NK-92 treated with Interleukin-12 subunit alpha and Interleukin-12 subunit beta, amount 100 ng/mL, for 24 hours (cell line): Measurements from ENCODE around the gene CCDC88C.

Experiments
- DNase-seq: peaks from one replicate; lab custom pipeline; 2025; lab: John Stamatoyannopoulos, UW

CCDC88C gene

GRCh38 chr14:91380610-91381371 lies 36.8 kb downstream of the CCDC88C start:
- no peak for DNase-seq

DNA sequence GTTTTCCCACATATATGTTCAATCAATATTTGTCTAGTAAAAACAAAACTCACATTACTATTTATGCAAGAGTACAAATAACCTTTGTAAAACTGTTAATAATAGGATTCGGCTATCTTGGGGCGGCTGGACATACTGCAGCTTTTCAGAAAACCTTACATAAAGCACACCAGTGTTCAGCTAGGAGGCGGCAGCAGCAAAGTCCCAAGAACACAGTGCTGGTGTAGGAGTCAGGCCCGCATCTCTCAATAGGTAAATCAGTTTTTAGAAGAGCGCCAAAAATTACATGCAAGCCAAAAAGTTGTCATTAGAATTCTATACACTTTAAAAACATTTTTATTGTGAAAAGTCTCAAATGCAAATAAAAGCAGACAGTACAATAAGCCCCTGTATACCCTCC lies 37.5 kb downstream of the CCDC88C start:
- DNase-seq = no peak

DNA sequence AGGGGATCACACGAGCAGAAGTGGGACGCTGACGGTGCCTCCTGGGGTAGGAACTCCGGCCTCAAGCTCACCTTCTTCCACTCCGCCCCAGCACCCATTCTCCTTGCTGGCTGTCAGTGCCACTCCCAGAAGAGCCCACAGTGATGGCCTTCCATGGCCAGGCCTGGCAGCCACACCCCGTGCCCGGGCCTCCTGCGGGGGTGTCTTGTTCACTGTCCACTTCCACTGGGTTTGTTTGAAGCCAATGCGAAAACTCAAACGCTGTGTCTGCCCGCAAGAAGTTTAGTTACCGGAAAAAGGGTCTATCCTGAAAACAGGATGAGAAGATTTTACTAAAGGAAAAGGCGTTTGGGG lies 38.1 kb downstream of the CCDC88C start:
- DNase-seq = no peak

GRCh38 chr14:91378930-91379578 lies 38.6 kb downstream of the CCDC88C start:
- no peak for DNase-seq

GRCh38 chr14:91377700-91378652 lies 39.6 kb downstream of the CCDC88C start:
- peak; percentile 42 for DNase-seq

DNA sequence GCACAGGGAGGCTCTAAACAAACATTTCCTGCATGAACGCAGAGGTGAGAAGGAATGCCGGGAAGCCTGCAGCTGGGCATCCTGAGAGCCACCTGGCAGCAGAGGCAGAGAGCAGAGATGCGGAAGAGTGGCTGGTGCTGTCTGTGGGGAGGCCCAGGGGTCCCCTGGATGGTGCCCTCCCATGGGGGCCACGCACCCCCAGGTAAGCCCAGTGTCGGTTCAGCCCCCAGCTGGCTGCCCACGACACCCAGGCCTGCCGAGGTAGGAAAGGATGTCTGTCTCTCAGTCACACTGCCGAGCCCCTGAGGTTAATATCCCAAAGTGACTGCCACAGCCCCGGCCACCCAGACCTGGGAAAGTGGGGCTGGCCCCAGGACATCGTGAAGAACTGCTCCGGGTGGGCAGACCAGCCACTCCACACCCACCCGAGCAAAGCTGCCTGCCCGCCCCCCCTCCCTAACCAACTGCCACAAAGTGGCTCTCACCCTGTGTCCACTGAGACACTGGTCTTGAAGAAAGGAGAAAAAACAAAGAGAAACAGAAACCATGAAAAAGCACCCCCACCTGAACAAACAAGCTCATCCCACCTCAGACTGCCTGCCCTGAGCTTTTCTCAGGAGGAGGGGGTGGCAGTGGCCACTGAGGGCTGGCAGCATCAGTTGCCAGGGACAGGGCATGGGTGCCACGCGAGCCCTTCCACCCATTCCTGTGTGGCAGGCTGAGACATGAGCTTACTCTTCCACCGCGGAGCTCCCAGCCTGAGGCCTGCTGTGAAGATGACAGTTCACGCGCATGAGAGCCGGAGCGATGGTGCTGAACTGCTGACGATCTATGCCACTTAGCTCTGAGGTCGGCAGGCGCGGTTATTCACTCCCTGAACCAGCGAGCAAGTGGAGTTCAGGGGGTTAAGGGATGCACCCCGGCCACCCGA lies 40.8 kb downstream of the CCDC88C start:
- DNase-seq = no peak

- no peak for DNase-seq
These were observed 41.7 kb downstream of the CCDC88C start for GRCh38 chr14:91375720-91376452.

DNA sequence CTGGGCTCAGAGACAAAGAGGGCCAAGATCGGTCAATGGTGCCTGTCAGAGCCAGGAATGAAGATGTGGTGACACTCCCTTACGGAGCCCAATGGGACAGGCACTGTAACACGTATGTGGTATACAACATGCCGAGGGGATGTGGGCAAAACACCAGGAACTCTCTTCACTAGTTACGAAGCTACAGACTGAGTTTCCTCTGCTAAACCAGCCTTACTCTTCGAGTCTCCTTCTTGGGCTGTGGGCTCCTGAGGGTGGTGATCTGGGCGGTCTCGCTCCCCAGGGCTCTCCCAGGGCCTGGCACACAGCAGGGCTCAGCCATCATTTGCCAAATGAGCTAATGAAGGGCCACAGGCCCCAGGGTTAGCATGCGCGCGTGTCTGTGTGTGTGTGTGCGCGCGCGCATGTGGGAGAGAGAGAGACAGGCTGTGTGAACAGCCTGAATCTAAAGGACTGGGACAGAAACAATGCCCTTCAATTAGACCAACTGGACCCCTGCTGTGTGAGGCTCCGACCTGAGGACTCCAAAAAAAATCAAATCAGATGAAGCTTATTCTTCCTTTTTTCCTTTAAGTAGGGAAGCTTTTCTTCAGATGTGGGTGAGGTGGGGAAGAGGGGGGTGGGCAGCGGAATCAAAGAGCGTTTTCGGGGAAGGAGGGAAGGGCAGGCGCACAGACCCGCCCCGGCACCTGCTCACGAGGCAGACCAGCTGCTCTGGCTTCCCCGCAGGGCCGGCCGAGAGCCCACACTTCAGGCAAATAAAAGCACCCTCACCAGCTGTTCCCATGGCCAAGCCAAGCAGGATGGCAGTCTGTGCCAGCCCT lies 42.5 kb downstream of the CCDC88C start:
- DNase-seq = no peak

DNA sequence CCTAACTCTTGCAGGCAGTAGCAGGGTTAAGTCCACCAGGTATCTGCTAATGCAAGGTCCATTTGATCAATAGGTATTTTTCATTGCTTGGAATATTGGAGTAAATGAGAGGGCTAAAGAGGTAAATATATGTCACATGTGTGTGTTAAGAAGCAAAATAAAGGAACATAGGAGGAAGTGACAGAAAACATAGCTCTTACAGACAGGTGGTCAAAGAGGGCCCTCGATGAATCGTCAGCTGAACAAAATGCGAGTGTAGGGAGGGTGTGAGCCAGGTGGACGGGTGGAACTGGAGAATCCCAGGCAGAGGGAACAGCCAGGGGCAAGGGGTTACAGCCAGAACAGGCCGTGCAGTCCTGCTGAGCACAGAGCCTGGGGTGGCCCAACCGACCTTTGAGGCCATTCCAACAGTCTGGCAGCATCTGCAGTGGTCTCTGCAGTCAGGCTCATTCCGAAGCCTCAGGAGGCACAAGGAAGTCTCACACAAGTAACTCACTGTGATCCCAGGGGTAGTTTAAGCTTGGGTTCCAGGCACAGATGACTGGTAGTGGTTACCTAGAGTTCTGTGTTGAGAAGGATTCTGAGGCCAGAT lies 43.2 kb downstream of the CCDC88C start:
- no peak for DNase-seq

- peak; percentile 64 for DNase-seq
These were observed 43.9 kb downstream of the CCDC88C start for GRCh38 chr14:91373591-91374254.

DNA sequence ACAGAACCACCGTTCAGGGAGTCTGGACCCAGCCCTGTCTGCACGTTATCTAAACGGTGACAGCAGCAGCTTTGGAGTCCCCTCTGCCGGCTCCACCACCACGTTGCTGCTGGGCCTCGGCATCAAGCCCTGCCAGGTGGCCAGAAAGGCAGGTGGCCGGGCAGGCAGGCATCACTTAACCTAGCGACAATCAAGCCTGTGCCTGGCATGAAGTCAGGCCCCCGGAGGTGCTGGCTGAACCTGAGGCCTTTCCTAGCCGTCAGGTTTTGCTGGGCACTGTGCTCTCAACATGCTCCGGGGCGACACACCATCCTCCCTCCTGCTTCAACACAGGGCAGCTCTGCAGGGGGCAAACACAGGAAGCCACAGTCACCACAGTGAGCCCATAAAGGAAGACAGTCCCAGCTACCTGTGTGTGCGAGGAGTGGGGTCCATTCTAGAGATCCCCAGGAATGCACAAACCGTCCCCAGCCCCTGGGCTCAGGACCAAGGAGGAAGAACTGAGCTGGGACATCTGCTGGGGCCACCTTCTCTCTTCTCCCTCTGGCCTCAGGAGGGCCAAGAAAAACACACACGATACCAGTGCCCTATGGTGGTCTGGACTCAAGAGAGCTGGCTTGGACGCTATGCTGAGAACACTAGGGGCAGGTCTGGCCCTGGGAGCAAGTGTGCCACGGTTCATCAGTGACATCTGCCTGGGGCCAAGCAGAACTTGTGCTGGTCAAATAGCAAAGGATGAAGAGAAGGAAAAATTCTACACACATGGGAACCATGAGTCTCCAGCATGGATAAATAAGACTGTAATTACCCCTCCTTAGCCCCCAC lies 44.7 kb downstream of the CCDC88C start:
- peak; percentile 72 for DNase-seq

DNA sequence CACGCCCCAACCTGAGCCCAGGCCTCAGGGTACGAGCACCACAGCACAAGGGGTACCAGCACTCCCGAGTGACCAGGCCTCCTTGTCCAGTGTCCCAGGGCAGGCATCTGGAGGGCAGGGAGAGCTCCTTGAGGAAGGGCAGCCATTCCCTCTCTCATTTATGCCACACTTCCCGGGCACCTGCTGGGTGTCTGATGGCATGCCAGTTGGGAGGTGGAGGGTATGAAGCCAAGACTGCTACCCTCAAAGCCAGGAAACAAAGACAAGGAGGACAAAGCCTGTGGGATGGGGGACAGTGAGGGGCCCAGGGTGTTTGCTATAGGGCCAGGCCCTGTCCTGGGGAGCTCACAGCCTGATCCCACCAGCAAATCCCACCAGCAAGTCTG lies 45.6 kb downstream of the CCDC88C start:
- no peak for DNase-seq

- DNase-seq = no peak
These were observed 46.3 kb downstream of the CCDC88C start for GRCh38 chr14:91371011-91371989.

DNA sequence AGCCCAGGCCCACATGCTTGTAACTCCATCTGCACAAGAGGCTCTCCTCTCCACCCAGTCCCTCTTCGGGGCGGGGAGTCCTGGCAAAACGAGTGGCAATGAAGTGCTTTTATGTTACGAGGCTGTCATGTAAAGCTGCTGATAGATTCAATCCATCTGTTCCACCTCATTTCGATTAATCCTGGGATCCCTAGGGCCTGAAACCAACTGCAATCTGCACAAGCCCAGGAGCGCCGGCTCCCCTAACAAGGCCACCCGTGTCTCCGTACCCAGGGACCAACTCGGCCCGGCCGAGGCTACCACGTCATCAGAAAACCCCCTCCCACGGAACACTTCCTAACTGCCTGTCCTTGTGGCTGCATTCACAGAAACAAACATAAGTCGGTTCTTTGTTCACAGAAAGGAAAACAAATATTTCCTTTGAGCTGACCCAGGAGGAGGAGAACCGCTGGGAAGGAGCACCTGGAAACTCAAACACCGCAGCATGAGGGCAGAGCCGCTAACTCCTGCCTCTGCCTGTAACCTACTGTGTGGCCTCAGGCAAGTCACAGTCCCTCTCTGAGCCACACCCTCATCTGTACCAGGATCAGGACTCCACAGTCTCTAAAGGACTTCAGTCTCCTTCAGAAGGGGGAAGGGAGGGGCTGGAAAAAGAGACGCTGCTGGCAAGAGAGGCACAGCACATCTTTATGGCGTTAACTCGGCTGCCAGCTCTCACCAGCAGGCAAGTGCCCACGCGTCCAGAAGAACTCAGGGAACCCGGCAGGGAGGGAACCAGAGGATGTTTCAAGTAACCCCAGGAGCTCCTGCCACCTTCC lies 47.8 kb downstream of the CCDC88C start:
- DNase-seq = no peak

- DNase-seq = no peak
These were observed 48.7 kb downstream of the CCDC88C start for GRCh38 chr14:91368776-91369416.
